GM21447 (cell line): ENCODE measurements around the gene AAR2.

Source experiments
- ATAC-seq: cut with Tn5 transposase; IDR thresholded peaks from one replicate; pipeline ENCODE4 v1.9.1; 2021; ENCODE audit not compliant: unreplicated experiment

AAR2 gene

GRCh38 chr20:36275441-36276189, 39.3 kb downstream of the AAR2 start:
- ATAC-seq, result no peak

GRCh38 chr20:36277546-36277945, 41.3 kb downstream of the AAR2 start:
- ATAC-seq, result no peak

GRCh38 chr20:36279362-36279761, 43.1 kb downstream of the AAR2 start:
- no peak for ATAC-seq

GRCh38 chr20:36279776-36280175, 43.5 kb downstream of the AAR2 start:
- no peak for ATAC-seq

- ATAC-seq, result no peak
Measured at GRCh38 chr20:36281785-36282380, 45.6 kb downstream of the AAR2 start.

- ATAC-seq, result no peak
Measured at GRCh38 chr20:36284751-36285150, 48.5 kb downstream of the AAR2 start.

- ATAC-seq, result no peak
Measured at GRCh38 chr20:36285746-36286447, 49.6 kb downstream of the AAR2 start.

- ATAC-seq, result no peak
Measured at GRCh38 chr20:36297656-36298055, 61.4 kb downstream of the AAR2 start.

- ATAC-seq, result no peak
Measured at GRCh38 chr20:36298061-36298460, 61.8 kb downstream of the AAR2 start.

- ATAC-seq, result no peak
Measured at GRCh38 chr20:36298795-36299339, 62.6 kb downstream of the AAR2 start.

GRCh38 chr20:36299459-36299858, 63.2 kb downstream of the AAR2 start:
- ATAC-seq, result no peak

- no peak for ATAC-seq
Measured at GRCh38 chr20:36301359-36302119, 65.3 kb downstream of the AAR2 start.

GRCh38 chr20:36303020-36303595, 66.8 kb downstream of the AAR2 start:
- ATAC-seq, result no peak

GRCh38 chr20:36303831-36304230, 67.6 kb downstream of the AAR2 start:
- no peak for ATAC-seq

- no peak for ATAC-seq
Measured at GRCh38 chr20:36304786-36305495, 68.7 kb downstream of the AAR2 start.

- ATAC-seq, result no peak
Measured at GRCh38 chr20:36305602-36306551, 69.6 kb downstream of the AAR2 start, which contains the start of gene DLGAP4. TSS of gene DLGAP4 (plus strand) at chr20:36306339. CDS start at chr20:36431718, 125,379 bp downstream.
